HCT116 (cell line): ENCODE measurements around the gene DOCK4. TPM values are rescaled to one million over a fixed set of nuclear protein-coding genes. Genes with fewer than 3 reads are reported as not detected.

Experiments
- ATAC-seq: fragments of 200-7000 bp; cut with Tn5 transposase; 2 replicates; pipeline ENCODE4 v1.9.1; 2020; ENCODE audit warnings: mild to moderate bottlenecking, moderate library complexity
- BruUV-seq: library from RNA; stranded (reverse); fragments of 400-500 nt; replicated peaks from 2 replicates; lab custom pipeline; 2021; lab: Mats Ljungman, UMichigan
- CTCF ChIA-PET: fragments of 300-600 bp; sonication (Branson Sonifier 250); formaldehyde crosslinking; loops from one replicate; lab custom pipeline; 2021; ENCODE audit warnings: antibody characterized with exemption; lab: Charles Lee
- POLR2A ChIA-PET: fragments of 300-600, 350-600 bp; sonication (Branson Sonifier 250); formaldehyde crosslinking; loops from one replicate; lab custom pipeline; 2021; ENCODE audit warnings: antibody characterized with exemption; lab: Charles Lee
- RAD21 ChIA-PET, 2 experiments: fragments of 300-600 bp; sonication (Branson Sonifier 250); formaldehyde crosslinking; loops; one replicate each; lab custom pipeline; 2023; ENCODE audit warnings: low total read pairs in 2 of 2; ENCODE audit not compliant: uncharacterized antibody in 2 of 2, unreplicated experiment in 2 of 2, low non-redundant PET in 1 of 2; lab: Charles Lee
- DNase-seq: peaks from one replicate; pipeline ENCODE4 v3.0.0-alpha.2; 2010; ENCODE audit warnings: low read depth, low spot score
- H2AFZ ChIP-seq: fragments of 200-600 bp; shearing (Covaris generic), sonication (generic); 2 replicates; pipeline ENCODE4 v1.6.1; 2017; ENCODE audit warnings: low read depth, mixed run types, mixed read lengths, antibody characterized with exemption, low read length; ENCODE audit not compliant: poor library complexity, severe bottlenecking
- H3K27ac ChIP-seq: 2 replicates; pipeline ENCODE4 v1.5.1; 2012; ENCODE audit warnings: low read depth, low read length
- H3K27me3 ChIP-seq: fragments of 200-600 bp; sonication (generic); 2 replicates; pipeline ENCODE4 v1.6.1; 2016; ENCODE audit warnings: mixed run types, low read length, mixed read lengths; ENCODE audit not compliant: insufficient read depth
- H3K36me3 ChIP-seq, 2 experiments: fragments of 200-500 bp in 1 of 2; fragments of 200-600 bp in 1 of 2; sonication (Bioruptor generic) in 1 of 2; sonication (generic) in 1 of 2; 2 replicates each; pipeline versions ENCODE4 v1.5.1 to v1.6.1; 2014 to 2016; ENCODE audit warnings: low read length in 2 of 2, inconsistent platforms in 1 of 2, mixed read lengths in 1 of 2, mixed run types in 1 of 2; ENCODE audit not compliant: insufficient read depth in 2 of 2, control insufficient read depth in 1 of 2
- H3K4me1 ChIP-seq, 2 experiments: fragments of 200-600 bp in 1 of 2; sonication (generic) in 1 of 2; 2 replicates each; pipeline versions ENCODE4 v1.5.1 to v1.6.1; 2012 to 2017; ENCODE audit warnings: low read length in 2 of 2, inconsistent platforms in 1 of 2, mild to moderate bottlenecking in 1 of 2, mixed read lengths in 1 of 2, mixed run types in 1 of 2, moderate library complexity in 1 of 2; ENCODE audit not compliant: insufficient read depth in 2 of 2, control insufficient read depth in 1 of 2
- H3K4me2 ChIP-seq: fragments of 200-600 bp; sonication (generic); 2 replicates; pipeline ENCODE4 v1.6.1; 2017; ENCODE audit warnings: mixed run types, low read length, mixed read lengths
- H3K4me3 ChIP-seq, 2 experiments: fragments of 200-600 bp in 1 of 2; sonication (generic) in 1 of 2; replicated peaks in 1 of 2; 2 replicates each; pipeline ENCODE4 v1.5.1; 2011 to 2016; ENCODE audit warnings: low read length in 2 of 2, control low read depth in 1 of 2, low read depth in 1 of 2, mild to moderate bottlenecking in 1 of 2, mixed read lengths in 1 of 2, mixed run types in 1 of 2
- H3K79me2 ChIP-seq: fragments of 200-600 bp; sonication (generic); 2 replicates; pipeline ENCODE4 v1.6.1; 2017; ENCODE audit warnings: mild to moderate bottlenecking, mixed run types, low read length, moderate library complexity, mixed read lengths; ENCODE audit not compliant: insufficient read depth
- H3K9ac ChIP-seq: fragments of 200-600 bp; sonication (generic); 2 replicates; pipeline ENCODE4 v1.6.1; 2016; ENCODE audit warnings: low read length, mixed read lengths
- H3K9me2 ChIP-seq: fragments of 200-600 bp; sonication (generic), shearing (Covaris generic); 2 replicates; pipeline ENCODE4 v1.6.1; 2017; ENCODE audit warnings: mixed run types, mild to moderate bottlenecking, moderate library complexity; ENCODE audit not compliant: insufficient read depth
- H3K9me3 ChIP-seq, 2 experiments: fragments of 200-500 bp in 1 of 2; fragments of 200-600 bp in 1 of 2; sonication (Bioruptor generic) in 1 of 2; sonication (generic) in 1 of 2; 2 replicates each; pipeline ENCODE4 v1.6.1; 2014 to 2017; ENCODE audit warnings: low read length in 2 of 2, mixed read lengths in 2 of 2, inconsistent platforms in 1 of 2, low read depth in 1 of 2, mild to moderate bottlenecking in 1 of 2, mixed run types in 1 of 2, moderate library complexity in 1 of 2; ENCODE audit not compliant: control insufficient read depth in 1 of 2, insufficient read depth in 1 of 2
- H4K20me1 ChIP-seq: fragments of 200-600 bp; sonication (generic), shearing (Covaris generic); 2 replicates; pipeline ENCODE4 v1.6.1; 2017; ENCODE audit warnings: mixed run types, mild to moderate bottlenecking, moderate library complexity; ENCODE audit not compliant: insufficient read depth
- ATF3 ChIP-seq: IDR thresholded peaks from 2 replicates; pipeline ENCODE4 v1.6.1; 2012
- CBX3 ChIP-seq: IDR thresholded peaks from 2 replicates; pipeline ENCODE4 v1.6.1; 2012; ENCODE audit warnings: low read depth
- EGR1 ChIP-seq: IDR thresholded peaks from 2 replicates; pipeline ENCODE4 v1.6.1; 2012; ENCODE audit warnings: low read depth
- ELF1 ChIP-seq: IDR thresholded peaks from 2 replicates; pipeline ENCODE4 v1.6.1; 2012; ENCODE audit warnings: low read depth, borderline replicate concordance
- EZH2phosphoT487 ChIP-seq: fragments of 200-600 bp; IDR thresholded peaks from 2 replicates; pipeline ENCODE4 v1.6.1; 2018; ENCODE audit warnings: antibody characterized with exemption, borderline replicate concordance
- MAX ChIP-seq: IDR thresholded peaks from 2 replicates; pipeline ENCODE4 v1.6.1; 2012
- REST ChIP-seq: IDR thresholded peaks from 2 replicates; pipeline ENCODE4 v1.6.1; 2012; ENCODE audit warnings: low read depth
- SIN3A ChIP-seq: IDR thresholded peaks from 2 replicates; pipeline ENCODE4 v1.6.1; 2012; ENCODE audit warnings: low read depth
- SP1 ChIP-seq: IDR thresholded peaks from 2 replicates; pipeline ENCODE4 v1.6.1; 2012; ENCODE audit warnings: low read depth
- TCF7L2 ChIP-seq: IDR thresholded peaks from 2 replicates; pipeline ENCODE4 v1.7.0; 2011; ENCODE audit warnings: borderline replicate concordance, inconsistent platforms; ENCODE audit not compliant: insufficient read depth, insufficient read length; ENCODE audit errors: extremely low read depth
- ZNF274 ChIP-seq: fragments of 200-500 bp; sonication (Bioruptor generic); IDR thresholded peaks from 2 replicates; pipeline ENCODE4 v1.6.1; 2014; ENCODE audit warnings: mild to moderate bottlenecking, low read depth, low read length, inconsistent platforms
- intact Hi-C: fragments of 100-400 bp; cut with micrococcal nuclease; formaldehyde crosslinking; loops from 2 replicates; pipeline ENCODE4 v1.10.0; 2022
- total RNA-seq: library from RNA; stranded (reverse); gene quantifications from one replicate; pipeline ENCODE4 v1.2.1, GENCODE V29; 2021; ENCODE audit not compliant: unreplicated experiment
- TF ChIP-seq, protein P1 (sequence below), 3 experiments: fragments of 200-600 bp in 1 of 3; sonication (generic) in 1 of 3; IDR thresholded peaks in 2 of 3; conservative IDR thresholded peaks in 1 of 3; 2 replicates each; pipeline ENCODE4 v1.5.1; 2012 to 2017; ENCODE audit warnings: low read depth in 2 of 3, low read length in 2 of 3, antibody characterized with exemption in 1 of 3, borderline replicate concordance in 1 of 3, control low read depth in 1 of 3, mild to moderate bottlenecking in 1 of 3, mixed read lengths in 1 of 3, mixed run types in 1 of 3, moderate library complexity in 1 of 3; ENCODE audit not compliant: insufficient read depth in 1 of 3

Gene DOCK4
- total RNA-seq, 1 experiment from 2014 or later = 2.2 TPM

DNA sequence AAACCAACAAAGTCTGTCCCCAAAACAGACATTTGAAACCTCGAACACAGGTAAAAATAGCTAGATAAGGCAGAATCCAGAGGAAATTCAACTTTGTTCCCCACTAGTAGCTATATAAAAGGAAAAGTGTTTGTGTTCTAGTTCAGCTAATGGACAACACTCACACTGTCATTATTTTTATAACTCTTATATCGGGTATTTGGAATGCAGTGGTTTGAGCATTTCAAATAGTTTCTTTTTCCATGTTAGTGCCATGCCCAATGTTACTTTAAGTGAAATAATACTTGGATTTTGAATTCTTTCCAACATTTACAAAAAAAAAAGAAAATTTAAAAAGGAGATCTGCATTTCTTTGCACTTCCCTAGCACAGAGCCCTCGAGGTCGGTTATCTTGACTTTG, 213.6 kb downstream of the DOCK4 start:
- no peaks in the 10 kb centered on the region for H3K4me1 ChIP-seq
- ChIA-PET CTCF (no interaction called here), RAD21 (no interaction called here), POLR2A (no interaction called here)
- intact Hi-C loops = no loop called here
- no peaks in the 10 kb centered on the region for H4K20me1 ChIP-seq
- no peak overlapping the region for H3K4me3 ChIP-seq
- ATAC-seq = no peak
- no peak overlapping the region for H3K4me2 ChIP-seq
- no peak overlapping the region for H3K27ac ChIP-seq
- no peak for DNase-seq
- H3K9me3 ChIP-seq = no peaks in the 10 kb centered on the region
- H3K9ac ChIP-seq = no peak overlapping the region
- no peaks in the 10 kb centered on the region for H3K9me2 ChIP-seq
- no peaks in the 10 kb centered on the region for H3K36me3 ChIP-seq
- BruUV-seq = no TSS peak
- no peak overlapping the region for H2AFZ ChIP-seq
- no peak for TF ChIP-seq ZNF274
- TF ChIP-seq MAX = no peak
- no peak for TF ChIP-seq SP1
- TF ChIP-seq EGR1 = no peak
- no peaks in the 10 kb centered on the region for H3K27me3 ChIP-seq
- no peaks in the 10 kb centered on the region for H3K79me2 ChIP-seq

DNA sequence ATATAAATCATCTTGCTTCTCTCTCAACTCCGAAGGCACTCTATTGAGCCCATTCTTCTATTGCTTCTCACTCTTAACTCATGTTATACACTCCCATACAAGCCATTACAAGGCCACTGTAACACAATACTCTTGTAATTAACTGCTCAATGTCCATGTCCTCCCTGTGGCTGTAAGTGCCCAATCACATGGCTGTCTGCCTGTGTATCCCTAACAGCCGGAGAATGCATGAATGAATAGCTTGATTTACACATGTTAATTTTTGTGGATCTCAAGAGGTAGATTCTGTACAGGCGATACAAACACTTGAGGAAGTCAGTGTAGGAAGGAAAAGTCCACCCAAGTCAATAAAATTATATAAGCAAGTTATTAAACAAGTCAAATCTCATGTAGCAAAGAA, 215.6 kb downstream of the DOCK4 start:
- H3K79me2 ChIP-seq = no peaks in the 10 kb centered on the region
- TF ChIP-seq ATF3 (no peak), REST (no peak), SIN3A (no peak), ELF1 (no peak), MAX (no peak), EZH2phosphoT487 (no peak), TCF7L2 (no peak), SP1 (no peak), CBX3 (no peak), ZNF274 (no peak)
- TF ChIP-seq, protein P1, sequence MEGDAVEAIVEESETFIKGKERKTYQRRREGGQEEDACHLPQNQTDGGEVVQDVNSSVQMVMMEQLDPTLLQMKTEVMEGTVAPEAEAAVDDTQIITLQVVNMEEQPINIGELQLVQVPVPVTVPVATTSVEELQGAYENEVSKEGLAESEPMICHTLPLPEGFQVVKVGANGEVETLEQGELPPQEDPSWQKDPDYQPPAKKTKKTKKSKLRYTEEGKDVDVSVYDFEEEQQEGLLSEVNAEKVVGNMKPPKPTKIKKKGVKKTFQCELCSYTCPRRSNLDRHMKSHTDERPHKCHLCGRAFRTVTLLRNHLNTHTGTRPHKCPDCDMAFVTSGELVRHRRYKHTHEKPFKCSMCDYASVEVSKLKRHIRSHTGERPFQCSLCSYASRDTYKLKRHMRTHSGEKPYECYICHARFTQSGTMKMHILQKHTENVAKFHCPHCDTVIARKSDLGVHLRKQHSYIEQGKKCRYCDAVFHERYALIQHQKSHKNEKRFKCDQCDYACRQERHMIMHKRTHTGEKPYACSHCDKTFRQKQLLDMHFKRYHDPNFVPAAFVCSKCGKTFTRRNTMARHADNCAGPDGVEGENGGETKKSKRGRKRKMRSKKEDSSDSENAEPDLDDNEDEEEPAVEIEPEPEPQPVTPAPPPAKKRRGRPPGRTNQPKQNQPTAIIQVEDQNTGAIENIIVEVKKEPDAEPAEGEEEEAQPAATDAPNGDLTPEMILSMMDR (IDR thresholded peaks at IDR 0.05 in 2 of 3, conservative IDR thresholded peaks at IDR 0.05 in 1 of 3; ENCODE audit: borderline replicate concordance in 1 of 3, insufficient read depth in 1 of 3, low read depth in 2 of 3, low read length in 2 of 3) = no peak
- RAD21 ChIA-PET = no interaction called here
- H3K9me2 ChIP-seq = no peaks in the 10 kb centered on the region
- no peaks in the 10 kb centered on the region for H3K36me3 ChIP-seq
- no peak overlapping the region for H3K27ac ChIP-seq
- H2AFZ ChIP-seq = no peak overlapping the region
- POLR2A ChIA-PET = no interaction called here
- no peaks in the 10 kb centered on the region for H3K9me3 ChIP-seq
- no peak overlapping the region for H3K9ac ChIP-seq
- BruUV-seq = no TSS peak
- H3K4me1 ChIP-seq = no peaks in the 10 kb centered on the region
- intact Hi-C loops = no loop called here
- H3K4me3 ChIP-seq = no peak overlapping the region
- no peaks in the 10 kb centered on the region for H3K27me3 ChIP-seq
- no peaks in the 10 kb centered on the region for H4K20me1 ChIP-seq
- no peak overlapping the region for H3K4me2 ChIP-seq
- no peak for DNase-seq
- no peak for ATAC-seq
- CTCF ChIA-PET = no interaction called here
